ENCODE measurements around the gene EIF4B. TPM values are rescaled to one million over a fixed set of nuclear protein-coding genes. Genes with fewer than 3 reads are reported as not detected.
A peak's percentile ranks its signal among the peaks of the same experiment; 100 is the strongest.

Gene EIF4B
- total RNA-seq, 1 experiment from 2014 or later: 809 TPM

GRCh38 chr12:53045696-53046045 is 39.4 kb downstream of the EIF4B start:
- intact Hi-C loops (cut with micrococcal nuclease): loop anchor here (5.0 kb wide), 2 partner anchors 38 to 322 kb away; partner anchors contain the start of gene EIF4B
- Histone ChIP-seq H3K27ac (ENCODE audit: low read depth, low read length) (peak overlapping the region; percentile 97), H2AFZ (ENCODE audit: low read depth, low read length, poor library complexity, severe bottlenecking) (no peak overlapping the region), H3K4me2 (ENCODE audit: low read length) (peak overlapping the region; percentile 90), H3K9me3 (ENCODE audit: control insufficient read depth in 1 of 2, insufficient read depth in 1 of 2, low read depth in 1 of 2, low read length in 2 of 2) (no peaks in the 10 kb centered on the region), H3K36me3 (ENCODE audit: control insufficient read depth in 1 of 2, insufficient read depth in 2 of 2, low read length in 2 of 2) (no peaks in the 10 kb centered on the region; a peak in 1 of 4 replicates), H3K27me3 (ENCODE audit: insufficient read depth, low read length) (no peaks in the 10 kb centered on the region), H4K20me1 (ENCODE audit: insufficient read depth) (no peaks in the 10 kb centered on the region), H3K4me1 (ENCODE audit: control insufficient read depth in 1 of 2, insufficient read depth in 2 of 2, low read length in 2 of 2) (peaks cover 48 to 72% of the 10 kb centered on the region in 2 experiments), H3K4me3 (replicated peaks in 1 of 2; ENCODE audit: low read depth in 1 of 2, low read length in 2 of 2) (peak overlapping the region; percentile 81 to 83), H3K79me2 (ENCODE audit: insufficient read depth, low read length) (peaks cover 6% of the 10 kb centered on the region; the same call in 1 of the 2 replicates), H3K9ac (ENCODE audit: low read length) (peak overlapping the region; percentile 93), H3K9me2 (ENCODE audit: insufficient read depth) (no peaks in the 10 kb centered on the region)
- ChIA-PET RAD21 (ENCODE audit: low non-redundant PET in 1 of 2, low total read pairs in 2 of 2, uncharacterized antibody in 2 of 2, unreplicated experiment in 2 of 2) (interaction anchor here in 1 of 2 experiments (1.0 kb wide), 1 partner anchor 53 kb away, joined by 3 read pairs; no protein-coding TSS in a partner anchor), CTCF (interaction anchor here (1.5 to 1.7 kb wide), 2 partner anchors 12 to 20 kb away, joined by 4 read pairs; no protein-coding TSS in a partner anchor), POLR2A (interaction anchor here (1.1 to 3.0 kb wide), 3 partner anchors 9 to 40 kb away, joined by 3 to 14 read pairs (median 3); partner anchors contain the start of gene EIF4B)
- no TSS peak for BruUV-seq (replicated peaks)
- ATAC-seq (no peak), DNase-seq (ENCODE audit: low read depth, low spot score) (no peak)
- no peak for TF ChIP-seq ZBTB33 (IDR thresholded peaks at IDR 0.05; ENCODE audit: extremely low read depth, insufficient replicate concordance, low read length)
- no peak for TF ChIP-seq ZFX (IDR thresholded peaks at IDR 0.05)
- TF ChIP-seq EGR1 (IDR thresholded peaks at IDR 0.05; ENCODE audit: low read depth): no peak
- TF ChIP-seq TCF7L2 (IDR thresholded peaks at IDR 0.05; ENCODE audit: borderline replicate concordance, extremely low read depth, insufficient read depth, insufficient read length): no peak
- TF ChIP-seq SP1 (IDR thresholded peaks at IDR 0.05; ENCODE audit: low read depth): no peak
- no peak for TF ChIP-seq POLR2AphosphoS5 (IDR thresholded peaks at IDR 0.05; ENCODE audit: low read depth, low read length)
- no peak for TF ChIP-seq RAD21 (IDR thresholded peaks at IDR 0.05; ENCODE audit: low read depth)
- TF ChIP-seq EZH2 (IDR thresholded peaks at IDR 0.05): no peak
- no peak for TF ChIP-seq ELF1 (IDR thresholded peaks at IDR 0.05; ENCODE audit: borderline replicate concordance, low read depth)
- no peak for TF ChIP-seq REST (IDR thresholded peaks at IDR 0.05; ENCODE audit: low read depth)
- no peak for TF ChIP-seq MAX (IDR thresholded peaks at IDR 0.05)
- no peak for TF ChIP-seq ZNF274 (IDR thresholded peaks at IDR 0.05; ENCODE audit: low read depth, low read length)
- TF ChIP-seq CTCF (IDR thresholded peaks at IDR 0.05 in 2 of 3, conservative IDR thresholded peaks at IDR 0.05 in 1 of 3; ENCODE audit: borderline replicate concordance in 1 of 3, insufficient read depth in 1 of 3, low read depth in 2 of 3, low read length in 2 of 3): no peak
- no peak for TF ChIP-seq EZH2phosphoT487 (IDR thresholded peaks at IDR 0.05; ENCODE audit: borderline replicate concordance)
- TF ChIP-seq CBX3 (IDR thresholded peaks at IDR 0.05; ENCODE audit: low read depth): no peak
- TF ChIP-seq JUND (IDR thresholded peaks at IDR 0.05): no peak
- TF ChIP-seq SIN3A (IDR thresholded peaks at IDR 0.05; ENCODE audit: low read depth): no peak
- TF ChIP-seq YY1 (IDR thresholded peaks at IDR 0.05; ENCODE audit: extremely low read depth, insufficient replicate concordance, low read depth, low read length): no peak
- TF ChIP-seq FOSL1 (IDR thresholded peaks at IDR 0.05; ENCODE audit: low read depth): no peak

Data from HCT116 (cell line).